Mesothelial cell of epicardium (in vitro differentiated cells): ENCODE measurements around the gene DDX39A. TPM values are rescaled to one million over a fixed set of nuclear protein-coding genes. Genes with fewer than 3 reads are reported as not detected.
"Not testable (repeated sequence)": the region's sequence is repeated elsewhere in the genome, so short reads cannot be mapped to it uniquely, and the experiment has no call there.

ENCODE experiments used
- DNase-seq, 2 experiments: peaks; one replicate each; pipeline ENCODE4 v3.0.0; 2021; ENCODE audit warnings: low spot score in 2 of 2; ENCODE audit not compliant: unreplicated experiment in 2 of 2
- H3K27ac Mint-ChIP-seq: 2 replicates; pipeline ENCODE4 v1.8.0; 2021; ENCODE audit warnings: mixed read lengths
- H3K27me3 Mint-ChIP-seq: 2 replicates; pipeline ENCODE4 v1.8.0; 2021; ENCODE audit warnings: low read depth, mixed read lengths
- H3K36me3 Mint-ChIP-seq: 2 replicates; pipeline ENCODE4 v1.8.0; 2021; ENCODE audit warnings: mixed read lengths
- H3K4me1 Mint-ChIP-seq: 2 replicates; pipeline ENCODE4 v1.8.0; 2021; ENCODE audit warnings: mixed read lengths
- H3K4me3 Mint-ChIP-seq: 2 replicates; pipeline ENCODE4 v1.8.0; 2021; ENCODE audit warnings: mild to moderate bottlenecking, moderate library complexity, mixed read lengths
- H3K9me3 Mint-ChIP-seq: 2 replicates; pipeline ENCODE4 v1.8.0; 2021; ENCODE audit warnings: mixed read lengths
- CTCF ChIP-seq: fragments of 200-600 bp; sonication (generic); IDR thresholded peaks from one replicate; pipeline ENCODE4 v1.5.0; 2021; ENCODE audit warnings: antibody characterized with exemption; ENCODE audit not compliant: unreplicated experiment
- total RNA-seq: library from RNA; stranded (reverse); gene quantifications from 3 replicates; pipeline ENCODE4 v1.2.1, GENCODE V29; 2021

DDX39A gene
- total RNA-seq, 1 donor from 2014 or later, result 68.6 TPM

- Mint-ChIP-seq H3K4me3 (no peak overlapping the region), H3K36me3 (no peaks in the 10 kb centered on the region), H3K27me3 (no peaks in the 10 kb centered on the region), H3K9me3 (no peaks in the 10 kb centered on the region), H3K4me1 (peaks cover 22% of the 10 kb centered on the region), H3K27ac (no peak overlapping the region)
- no peak for TF ChIP-seq CTCF
- DNase-seq, result no peak
Measured at GRCh38 chr19:14377883-14378328, 41.2 kb downstream of the DDX39A start.

- Mint-ChIP-seq H3K4me3 (no peak overlapping the region), H3K4me1 (peaks cover 13% of the 10 kb centered on the region), H3K9me3 (no peaks in the 10 kb centered on the region), H3K36me3 (no peaks in the 10 kb centered on the region), H3K27me3 (no peaks in the 10 kb centered on the region), H3K27ac (peak overlapping the region; percentile 67)
- DNase-seq, result no peak
- TF ChIP-seq CTCF, result no peak
Measured at GRCh38 chr19:14375582-14376291, 43.4 kb downstream of the DDX39A start.

GRCh38 chr19:14375055-14375581 lies 44.0 kb downstream of the DDX39A start:
- H3K4me1 Mint-ChIP-seq, result peaks cover 13% of the 10 kb centered on the region
- H3K9me3 Mint-ChIP-seq, result no peaks in the 10 kb centered on the region
- peak overlapping the region; percentile 67 for H3K27ac Mint-ChIP-seq
- DNase-seq, result no peak
- no peak overlapping the region for H3K4me3 Mint-ChIP-seq
- H3K27me3 Mint-ChIP-seq, result no peaks in the 10 kb centered on the region
- TF ChIP-seq CTCF, result no peak
- no peaks in the 10 kb centered on the region for H3K36me3 Mint-ChIP-seq

- H3K27ac Mint-ChIP-seq, H3K9me3 Mint-ChIP-seq, H3K4me3 Mint-ChIP-seq, DNase-seq, H3K27me3 Mint-ChIP-seq, H3K36me3 Mint-ChIP-seq: not testable (repeated sequence)
- H3K4me1 Mint-ChIP-seq, result peaks cover 12% of the 10 kb centered on the region
Measured at GRCh38 chr19:14374313-14374712, 44.8 kb downstream of the DDX39A start.

- H3K27me3 Mint-ChIP-seq, H3K36me3 Mint-ChIP-seq, H3K27ac Mint-ChIP-seq, DNase-seq, H3K4me1 Mint-ChIP-seq, H3K4me3 Mint-ChIP-seq, H3K9me3 Mint-ChIP-seq: not testable (repeated sequence)
Measured at GRCh38 chr19:14372384-14373077, 46.6 kb downstream of the DDX39A start.

GRCh38 chr19:14371301-14371821 lies 47.8 kb downstream of the DDX39A start:
- no peaks in the 10 kb centered on the region for H3K36me3 Mint-ChIP-seq
- H3K27me3 Mint-ChIP-seq, result no peaks in the 10 kb centered on the region
- H3K4me3 Mint-ChIP-seq, result no peak overlapping the region
- H3K27ac Mint-ChIP-seq, result no peak overlapping the region
- peaks cover 3% of the 10 kb centered on the region for H3K9me3 Mint-ChIP-seq
- peaks cover 9% of the 10 kb centered on the region for H3K4me1 Mint-ChIP-seq
- no peak for DNase-seq
- no peak for TF ChIP-seq CTCF
